Urinary bladder (tissue), 4 donors: Measurements from ENCODE around the gene KLHL22. TPM values are rescaled to one million over a fixed set of nuclear protein-coding genes. Genes with fewer than 3 reads are reported as not detected.
"Not testable (repeated sequence)": the region's sequence is repeated elsewhere in the genome, so short reads cannot be mapped to it uniquely, and the experiment has no call there.

Experiments
- DNase-seq: peaks from one replicate; pipeline ENCODE4 v3.0.0-alpha.2; 2015; ENCODE audit errors: extremely low spot score
- H3K27ac ChIP-seq: one replicate; pipeline ENCODE4 v1.5.1; 2013; ENCODE audit warnings: low read depth, mild to moderate bottlenecking, moderate library complexity
- H3K36me3 ChIP-seq: one replicate; pipeline ENCODE4 v1.6.1; 2013; ENCODE audit warnings: mild to moderate bottlenecking, moderate library complexity; ENCODE audit not compliant: insufficient read depth
- H3K4me1 ChIP-seq: one replicate; pipeline ENCODE4 v1.6.1; 2013; ENCODE audit warnings: mild to moderate bottlenecking, moderate library complexity; ENCODE audit not compliant: insufficient read depth
- H3K4me3 ChIP-seq: one replicate; pipeline ENCODE4 v1.5.1; 2013; ENCODE audit warnings: low read depth, low read length
- WGBS: extraction: QIAGEN DNeasy Blood & Tissue Kit; methylation state at CpG from one replicate; pipeline ENCODE4 v1.1.7; 2013; 5-methylcytosine and 5-hydroxymethylcytosine counted together
- polyA plus RNA-seq: library from polyadenylated mRNA; stranded (reverse); fragments of 200-250 nt; gene quantifications from one replicate; pipeline ENCODE4 v1.2.3, GENCODE V29; 2013
- total RNA-seq: library from RNA; depleted of rRNA; stranded (reverse); fragments of >200 nt; gene quantifications from one replicate; pipeline ENCODE4 v1.2.3, GENCODE V29; 2014
- donor health status: healthy with polysubstance abuse.
- donor health status: healthy.

Gene KLHL22
- total and polyA plus RNA-seq, 2 donors, result 26.3 to 36.7 TPM

DNA sequence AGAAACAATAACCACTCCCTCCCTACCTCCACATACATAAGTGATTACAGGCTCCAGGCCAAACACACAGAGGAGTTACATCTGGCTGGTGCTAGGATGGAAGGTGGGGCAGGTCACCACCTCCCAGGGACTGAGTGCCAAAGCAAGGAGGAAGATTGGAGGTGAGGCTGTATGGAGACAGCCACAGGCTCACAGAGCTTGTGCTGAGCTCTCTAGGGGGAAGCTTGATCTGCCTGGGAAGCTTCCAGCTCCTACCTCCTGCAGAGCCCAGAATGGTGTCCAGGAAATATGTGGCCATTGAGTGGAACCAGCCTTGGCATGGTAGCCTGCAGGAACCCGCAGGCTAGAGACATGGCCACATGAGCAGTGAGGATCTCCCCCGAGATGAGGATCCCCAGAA, 8.2 kb upstream of the KLHL22 start:
- WGBS, result 87% methylated on average over 2 of the region's 2 CpGs
- H3K36me3 ChIP-seq, result no peaks in the 10 kb centered on the region

DNA sequence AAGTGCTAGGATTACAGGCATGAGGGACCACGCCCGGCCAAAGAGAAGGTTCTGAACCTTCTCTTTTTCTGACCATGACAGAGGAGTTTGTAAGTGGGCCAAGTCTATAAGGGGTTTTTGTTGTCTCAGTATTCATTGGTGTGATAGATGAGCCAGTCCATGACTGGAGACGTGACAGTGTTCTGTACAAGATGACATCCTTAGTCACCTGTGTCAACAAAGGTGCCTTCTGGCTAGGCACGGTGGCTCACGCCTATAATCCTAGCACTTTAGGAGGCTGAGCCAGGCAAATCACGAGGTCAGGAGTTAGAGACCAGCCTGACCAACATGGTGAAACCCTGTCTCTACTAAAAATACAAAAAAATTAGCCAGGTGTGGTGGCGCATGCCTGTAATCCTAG, 4.2 kb upstream of the KLHL22 start:
- WGBS, result 93% methylated on average over 7 of the region's 7 CpGs
- DNase-seq, result no peak
- H3K27ac ChIP-seq, result no peak overlapping the region
- H3K4me3 ChIP-seq, result no peak overlapping the region
- H3K36me3 ChIP-seq, result no peaks in the 10 kb centered on the region
- no peaks in the 10 kb centered on the region for H3K4me1 ChIP-seq

More for the DNA sequence above, 8.2 kb upstream of the KLHL22 start:
- Histone ChIP-seq H3K27ac (no peak overlapping the region), H3K4me3 (no peak overlapping the region), H3K4me1 (no peaks in the 10 kb centered on the region)
- no peak for DNase-seq

DNA sequence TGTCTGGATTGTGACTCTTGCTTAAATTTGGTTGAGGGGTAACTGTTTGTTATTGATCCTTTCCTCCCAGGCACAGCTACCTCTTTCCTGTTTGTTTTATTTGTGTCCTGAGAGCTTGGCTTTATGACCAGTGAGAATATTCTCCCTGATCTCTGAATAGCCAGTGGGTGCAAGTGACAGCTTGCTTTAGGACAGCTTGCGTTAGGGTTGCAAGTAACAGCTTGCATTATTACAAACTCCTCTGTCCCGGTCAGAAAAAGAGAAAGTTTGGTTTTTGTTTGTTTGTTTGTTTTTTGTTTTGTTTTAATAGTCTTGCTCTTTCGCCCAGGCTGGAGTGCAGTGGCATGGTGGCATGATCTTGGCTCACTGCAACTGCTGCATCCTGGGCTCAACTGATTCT, 3.3 kb upstream of the KLHL22 start:
- H3K4me3 ChIP-seq, result no peak overlapping the region
- no peak overlapping the region for H3K27ac ChIP-seq
- WGBS, result 57% methylated on average over 3 of the region's 3 CpGs
- H3K36me3 ChIP-seq, result no peaks in the 10 kb centered on the region
- no peaks in the 10 kb centered on the region for H3K4me1 ChIP-seq
- no peak for DNase-seq

DNA sequence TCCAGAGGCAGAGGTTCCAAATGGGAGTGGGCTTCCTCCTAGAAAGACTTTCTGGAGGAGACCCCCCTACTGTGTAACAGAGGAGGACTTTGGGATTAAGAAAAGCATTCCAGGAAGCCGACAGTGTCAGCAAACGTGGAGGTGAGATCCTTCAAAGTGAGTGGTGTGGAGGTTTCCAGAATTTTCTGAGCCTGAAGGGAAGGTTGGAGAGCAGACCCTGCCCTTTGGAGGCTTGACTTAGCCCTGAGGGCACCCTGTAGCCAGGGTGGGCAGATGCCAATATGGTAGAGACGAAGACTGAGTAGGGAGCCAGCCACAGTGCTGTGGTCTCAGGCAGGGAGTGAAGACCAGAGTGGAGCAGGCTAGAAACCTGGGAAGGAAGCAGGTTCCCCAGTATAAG, 1.8 kb upstream of the KLHL22 start:
- no peak overlapping the region for H3K27ac ChIP-seq
- DNase-seq, result no peak
- no peaks in the 10 kb centered on the region for H3K36me3 ChIP-seq
- no peaks in the 10 kb centered on the region for H3K4me1 ChIP-seq
- no peak overlapping the region for H3K4me3 ChIP-seq
- WGBS, result 89% methylated on average over 3 of the region's 3 CpGs

DNA sequence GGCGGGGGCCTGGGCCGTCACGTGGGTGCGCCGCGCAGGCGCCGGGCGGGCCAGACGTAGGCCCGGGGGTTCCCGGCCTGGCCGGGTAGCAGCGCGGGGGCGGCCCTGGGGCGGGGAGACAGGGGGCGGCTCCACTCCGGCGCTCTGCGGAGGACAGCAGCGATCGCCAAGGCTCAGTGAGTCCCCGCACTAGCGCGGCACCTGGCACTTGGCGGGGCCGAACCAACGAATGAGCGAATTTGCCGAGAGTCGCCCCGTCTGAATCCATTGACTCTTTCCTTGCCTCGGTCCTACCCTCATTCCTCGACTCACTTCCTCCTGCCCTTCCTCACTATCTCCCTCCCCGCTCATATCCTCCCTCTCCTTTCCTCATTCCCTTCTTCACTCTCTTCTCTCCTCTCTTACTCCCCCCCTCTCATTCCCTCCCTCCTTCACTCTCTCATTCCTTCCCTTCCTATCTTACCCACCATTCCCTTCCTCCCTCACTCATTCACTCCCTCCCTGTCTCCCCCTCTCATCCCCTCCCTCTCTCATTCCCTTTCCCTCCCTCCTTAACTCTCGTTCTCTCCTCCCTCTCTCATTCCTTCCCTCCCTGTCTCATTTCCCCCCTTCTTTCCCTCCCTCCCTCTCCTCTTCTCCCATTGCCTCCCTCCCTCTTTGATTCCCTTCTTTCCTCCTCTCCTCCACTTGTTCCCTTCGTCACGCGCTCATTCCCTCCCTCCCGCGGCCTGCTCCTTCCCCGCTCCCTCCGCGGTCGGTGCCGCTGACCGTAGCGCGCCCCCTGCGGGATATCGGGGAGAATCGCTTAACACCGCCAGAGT, 476 bp upstream of the KLHL22 start:
- Histone ChIP-seq H3K4me3 (peak overlapping the region; percentile 79), H3K4me1 (no peaks in the 10 kb centered on the region), H3K36me3 (no peaks in the 10 kb centered on the region), H3K27ac (peak overlapping the region; percentile 95)
- WGBS, result under 1% methylated on average over 54 of the region's 54 CpGs
- DNase-seq, result peak; percentile 80

DNA sequence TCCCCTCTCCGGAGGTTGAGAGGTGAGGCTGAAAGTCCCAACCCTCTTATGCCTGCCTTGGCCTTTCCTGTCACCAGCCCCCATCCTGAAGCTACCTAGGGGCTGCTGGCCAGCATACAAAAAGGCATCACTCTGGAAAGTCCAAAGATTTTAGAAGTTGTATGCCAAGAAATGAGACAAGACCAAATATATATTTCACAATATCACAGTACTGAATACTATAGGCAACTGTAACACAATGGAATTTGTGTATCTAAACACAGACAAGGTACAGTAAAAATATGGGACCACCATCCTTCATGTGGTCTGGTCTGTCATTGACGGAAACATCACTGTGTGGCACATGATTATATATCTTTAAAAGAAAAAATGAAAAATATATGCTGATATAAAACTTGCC, 4.2 kb downstream of the KLHL22 start:
- Histone ChIP-seq H3K27ac (no peak overlapping the region), H3K4me1 (no peaks in the 10 kb centered on the region), H3K36me3 (no peaks in the 10 kb centered on the region), H3K4me3 (no peak overlapping the region)
- 91% methylated on average over 2 of the region's 2 CpGs for WGBS
- DNase-seq, result no peak

DNA sequence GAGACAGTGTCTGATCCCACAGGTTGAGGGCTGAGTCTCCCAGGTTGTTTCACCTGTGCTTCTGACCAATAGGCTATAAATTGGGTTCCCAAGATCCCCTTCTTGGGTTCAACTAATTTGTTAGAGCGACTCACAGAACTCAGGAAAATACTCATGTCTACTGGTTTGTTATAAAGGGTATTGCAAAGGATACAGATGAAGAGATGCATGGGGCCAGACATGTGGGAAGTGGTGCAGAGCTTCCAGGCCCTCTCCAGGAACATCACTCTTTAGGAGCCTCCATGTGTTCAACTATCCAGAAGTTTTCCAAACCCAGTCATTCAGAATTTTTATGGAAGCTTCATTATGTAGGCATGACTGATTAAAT, 4.7 kb downstream of the KLHL22 start:
- H3K4me3 ChIP-seq, result no peak overlapping the region

DNA sequence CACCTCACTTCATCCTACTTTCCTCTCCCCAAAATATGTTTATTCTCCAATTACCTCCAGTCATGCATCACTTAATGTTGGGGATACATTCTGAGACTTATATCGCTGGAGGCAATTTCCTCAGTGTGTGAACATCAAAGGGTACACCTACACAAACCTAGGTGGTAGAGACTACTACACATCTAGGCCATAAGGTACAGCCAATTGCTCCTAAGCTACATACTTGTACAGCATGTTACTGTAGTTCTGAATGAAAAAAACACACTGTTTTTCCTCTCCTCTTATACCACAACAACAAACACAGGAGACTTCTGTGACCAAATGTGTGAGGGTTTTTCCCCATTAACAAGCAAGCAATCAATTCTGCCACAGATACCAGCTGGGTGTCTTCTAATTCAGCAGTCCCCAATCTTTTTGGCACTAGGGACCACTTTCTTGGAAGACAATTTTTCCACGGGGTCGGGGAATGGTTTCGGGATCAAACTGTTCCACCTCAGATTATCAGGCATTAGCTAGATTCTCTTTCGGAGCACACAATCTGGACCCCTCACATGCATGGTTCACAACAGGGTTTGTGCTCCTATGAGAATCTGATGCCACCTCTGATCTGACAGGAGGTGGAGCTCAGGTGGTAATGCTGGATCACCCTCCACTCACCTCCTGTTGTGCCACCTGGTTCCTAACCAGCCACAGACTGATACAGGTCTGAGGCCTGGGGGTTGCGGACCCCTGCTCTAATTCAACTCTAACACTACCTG, 5.2 kb downstream of the KLHL22 start:
- no peak for DNase-seq
- no peaks in the 10 kb centered on the region for H3K36me3 ChIP-seq
- no peak overlapping the region for H3K27ac ChIP-seq
- H3K4me3 ChIP-seq, result no peak overlapping the region
- 80% methylated on average over 6 of the region's 6 CpGs for WGBS
- no peaks in the 10 kb centered on the region for H3K4me1 ChIP-seq

More for the DNA sequence above, 4.7 kb downstream of the KLHL22 start:
- Histone ChIP-seq H3K36me3 (no peaks in the 10 kb centered on the region), H3K27ac (no peak overlapping the region), H3K4me1 (no peaks in the 10 kb centered on the region)
- 97% methylated on average over 1 of the region's 1 CpG for WGBS
- no peak for DNase-seq

DNA sequence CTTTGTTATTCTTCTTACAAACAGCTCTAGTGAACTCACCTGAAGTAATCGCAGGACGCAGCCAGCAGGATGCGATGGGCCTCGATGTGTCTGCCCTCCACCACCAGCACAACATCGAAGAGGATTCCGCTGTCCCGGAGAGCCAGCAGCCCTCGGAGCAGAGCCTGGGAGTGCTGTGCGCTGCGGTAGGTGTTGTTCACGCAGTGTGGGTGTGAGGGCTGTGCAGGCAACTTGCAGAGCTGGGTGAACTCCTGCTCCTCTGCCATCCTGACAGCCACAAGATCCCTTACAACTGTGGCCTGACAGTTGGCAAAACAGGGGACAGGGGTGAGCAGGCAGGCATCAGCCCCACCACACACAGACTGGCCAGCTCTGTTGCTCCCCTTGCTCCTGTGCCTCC, 6.6 kb downstream of the KLHL22 start:
- Histone ChIP-seq H3K36me3 (no peaks in the 10 kb centered on the region), H3K4me1 (no peaks in the 10 kb centered on the region), H3K27ac (no peak overlapping the region), H3K4me3 (no peak overlapping the region)
- DNase-seq, result no peak
- WGBS, result 78% methylated on average over 11 of the region's 11 CpGs

DNA sequence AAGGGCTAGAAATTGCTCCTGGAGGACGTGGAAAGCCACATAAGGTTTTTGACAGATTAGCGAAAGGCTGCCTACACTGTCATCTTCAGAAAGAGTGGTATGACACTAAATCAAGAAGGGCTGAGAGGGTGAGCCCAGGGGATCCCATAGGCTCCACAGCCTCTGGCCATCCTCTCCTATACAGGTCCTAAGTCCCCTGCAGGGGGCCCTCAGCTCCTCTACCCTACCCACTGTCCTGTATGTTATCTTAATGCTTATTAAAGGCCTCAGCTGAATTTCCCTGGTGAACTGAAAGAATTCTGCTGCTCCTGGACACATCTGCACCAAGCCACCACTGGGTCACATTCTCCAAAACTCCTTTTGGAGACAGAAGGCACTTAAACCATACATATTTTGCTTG, 7.9 kb downstream of the KLHL22 start:
- Histone ChIP-seq H3K27ac (no peak overlapping the region), H3K36me3 (no peaks in the 10 kb centered on the region), H3K4me3 (no peak overlapping the region), H3K4me1 (no peaks in the 10 kb centered on the region)
- DNase-seq, result no peak
- 96% methylated on average over 2 of the region's 2 CpGs for WGBS

DNA sequence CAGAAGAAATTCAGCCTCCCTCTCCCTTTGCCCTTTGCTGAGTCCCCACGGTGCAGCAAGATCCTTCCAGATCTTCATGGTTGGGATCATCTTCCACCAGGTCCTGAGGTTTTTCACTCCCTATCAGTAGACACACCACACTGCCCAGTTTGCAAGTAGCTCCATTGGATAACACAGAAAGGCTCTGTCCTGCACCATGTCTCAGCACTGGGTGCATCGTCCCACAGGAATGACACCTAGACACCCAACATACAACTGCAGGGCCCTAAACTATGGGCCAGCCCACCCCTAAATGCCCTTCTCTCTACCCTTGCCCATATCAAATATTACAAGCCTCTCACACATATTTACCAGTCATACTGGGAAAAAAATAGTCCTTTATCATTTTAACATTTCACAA, 9.4 kb downstream of the KLHL22 start:
- H3K27ac ChIP-seq, result no peak overlapping the region
- H3K36me3 ChIP-seq, result no peaks in the 10 kb centered on the region
- no peak overlapping the region for H3K4me3 ChIP-seq
- WGBS, result 96% methylated on average over 2 of the region's 2 CpGs
- DNase-seq, result no peak
- no peaks in the 10 kb centered on the region for H3K4me1 ChIP-seq

DNA sequence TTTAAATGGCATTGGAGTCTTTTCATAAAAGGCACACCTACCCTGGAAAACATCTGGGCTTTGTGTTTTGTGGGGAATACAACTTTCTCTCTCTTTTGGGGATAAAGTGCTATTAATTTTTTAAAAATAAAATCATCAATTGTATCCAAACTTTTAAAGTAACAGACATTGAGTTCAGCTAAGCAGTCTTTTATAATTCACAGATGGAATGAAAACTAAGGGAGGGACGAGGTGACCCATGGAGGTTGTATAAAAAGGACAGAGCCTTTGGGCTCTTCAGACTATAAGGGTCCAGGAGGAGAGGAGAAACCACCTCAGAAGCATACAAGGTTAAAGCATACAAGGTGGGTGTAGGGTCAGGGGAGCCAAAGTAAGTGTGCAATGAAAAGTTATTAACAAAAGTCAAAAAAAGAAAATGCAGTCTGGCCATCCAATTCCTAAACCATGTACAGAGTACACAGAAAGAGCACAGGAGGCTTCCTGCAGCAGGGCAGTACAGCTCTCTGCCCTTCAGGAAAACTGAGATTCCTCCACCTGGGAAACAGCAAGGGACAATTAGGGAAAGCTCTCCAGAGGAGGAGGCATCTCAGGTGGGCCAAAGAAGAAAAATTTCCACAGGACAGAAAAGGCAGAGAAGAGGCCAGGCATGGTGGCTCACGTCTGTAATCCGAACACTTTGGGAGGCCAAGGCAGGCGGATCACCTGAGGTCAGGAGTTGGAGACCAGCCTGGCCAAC, 10.5 kb downstream of the KLHL22 start:
- DNase-seq, result no peak
- WGBS, result 90% methylated on average over 4 of the region's 4 CpGs
- Histone ChIP-seq H3K36me3 (no peaks in the 10 kb centered on the region), H3K4me1 (no peaks in the 10 kb centered on the region), H3K27ac (no peak overlapping the region), H3K4me3 (no peak overlapping the region)

DNA sequence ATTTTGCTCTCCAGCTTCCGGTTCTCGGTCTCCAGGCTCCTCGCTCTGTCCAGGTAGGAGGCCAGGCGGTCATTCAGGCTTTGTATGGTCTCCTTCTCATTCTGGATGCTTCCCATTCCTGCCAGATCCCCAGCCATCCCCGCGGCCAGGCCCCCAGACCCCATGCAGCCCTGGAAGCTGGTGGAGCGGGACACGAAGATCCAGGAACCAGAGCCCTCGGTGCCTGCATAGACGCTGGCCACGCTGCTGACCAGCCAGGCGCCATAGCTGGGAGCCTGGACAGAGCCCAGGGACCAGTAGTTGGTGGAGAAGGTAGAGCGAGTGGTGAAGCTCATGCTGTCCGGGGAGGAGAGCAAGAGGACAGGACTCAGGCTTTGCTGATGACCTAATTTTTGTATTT, 11.8 kb downstream of the KLHL22 start:
- no peak for DNase-seq
- H3K4me3 ChIP-seq, result no peak overlapping the region
- no peaks in the 10 kb centered on the region for H3K4me1 ChIP-seq
- no peaks in the 10 kb centered on the region for H3K36me3 ChIP-seq
- WGBS, result 98% methylated on average over 14 of the region's 14 CpGs
- no peak overlapping the region for H3K27ac ChIP-seq

DNA sequence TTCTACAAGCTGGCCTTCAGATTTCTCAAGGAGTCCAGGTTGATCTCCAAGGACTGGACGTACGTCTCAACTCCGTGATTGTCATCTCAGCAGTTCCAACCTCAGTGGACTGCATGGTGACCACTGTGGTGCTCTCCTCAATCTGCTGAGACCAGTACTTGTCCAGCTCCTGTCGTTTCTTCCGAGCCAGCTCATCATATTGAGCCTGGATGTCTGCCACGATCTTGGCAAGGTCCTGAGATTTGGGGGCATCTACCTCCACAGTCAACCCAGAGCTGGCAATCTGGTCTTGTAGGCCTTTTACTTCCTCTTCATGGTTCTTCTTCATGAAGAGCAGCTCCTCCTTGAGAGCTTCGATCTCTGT, 12.5 kb downstream of the KLHL22 start:
- DNase-seq, H3K27ac ChIP-seq, H3K36me3 ChIP-seq, H3K4me3 ChIP-seq, H3K4me1 ChIP-seq: not testable (repeated sequence)
- WGBS, result 97% methylated on average over 7 of the region's 7 CpGs
